Stimulated activated CD4-positive, alpha-beta T cell treated with anti-CD3 and anti-CD28 coated beads, Interleukin-1b, Interleukin-23, amount 100 ng/mL, for 24 hours (primary cell): ENCODE data around the gene CACUL1.
"Not testable (repeated sequence)": the region's sequence is repeated elsewhere in the genome, so short reads cannot be mapped to it uniquely, and the experiment has no call there.

Source experiments
- DNase-seq, 4 experiments: peaks; one replicate each; pipeline ENCODE4 v3.0.0-alpha.2; 2020; ENCODE audit warnings: low read depth in 4 of 4, low spot score in 1 of 4

The CACUL1 gene

DNA sequence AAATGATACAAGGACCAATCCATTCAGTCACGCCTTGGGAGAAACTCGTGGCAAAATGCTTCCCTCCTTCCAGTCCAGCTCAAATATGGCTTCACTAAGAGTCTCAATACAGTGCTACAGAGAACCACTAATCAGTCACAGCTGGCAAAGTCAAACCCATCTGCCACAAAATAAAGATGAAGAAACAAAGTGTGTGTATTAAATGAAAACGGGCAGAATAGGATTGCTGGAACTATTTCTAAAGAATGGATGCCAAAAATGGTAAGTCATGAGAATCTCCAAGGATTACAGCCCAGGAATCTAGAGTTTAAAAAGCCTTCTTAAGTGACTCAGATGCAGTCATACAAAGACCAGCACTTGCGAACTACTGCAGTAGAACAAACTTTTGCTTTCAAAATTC, 61.9 kb downstream of the CACUL1 start:
- DNase-seq: no peak

- no peak for DNase-seq
Observed at GRCh38 chr10:118689070-118689858, 65.5 kb downstream of the CACUL1 start.

DNA sequence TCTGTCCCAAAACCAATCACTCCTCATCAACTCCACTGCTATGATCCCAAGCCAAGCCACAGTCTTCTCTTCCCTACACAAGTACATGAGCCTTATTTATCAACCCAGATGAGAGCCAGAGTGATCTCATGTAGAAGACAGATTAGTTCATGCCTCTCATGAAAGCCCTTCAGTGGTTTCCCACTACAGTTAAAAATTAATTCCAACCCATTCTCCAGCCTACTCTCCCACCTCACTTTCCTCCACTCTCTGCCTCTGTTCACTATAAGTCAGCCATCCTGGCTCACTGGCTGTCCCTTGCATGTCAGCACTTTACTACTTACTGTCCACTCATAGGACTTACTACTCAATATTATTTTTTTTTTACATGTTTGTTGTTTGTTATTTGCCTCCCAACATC, 67.3 kb downstream of the CACUL1 start:
- no peak for DNase-seq

DNA sequence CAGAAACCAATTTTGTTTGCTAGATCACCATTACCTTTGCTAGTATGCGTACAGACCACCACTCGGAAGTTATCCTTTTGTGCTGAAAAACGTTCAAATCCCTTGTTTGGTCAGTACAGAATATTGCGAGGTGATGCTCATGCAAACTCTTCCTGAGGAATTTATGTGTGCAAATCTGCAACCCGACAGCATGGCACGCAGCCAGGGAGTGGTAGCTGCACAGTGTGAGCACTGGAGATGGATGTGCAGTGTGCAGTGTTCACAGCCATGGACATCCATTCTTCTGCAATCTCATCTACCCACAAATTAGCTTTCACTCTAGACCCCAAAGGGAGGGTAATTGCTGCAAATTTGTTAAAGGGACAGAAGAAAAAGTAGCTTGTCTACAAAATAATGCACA, 72.2 kb downstream of the CACUL1 start:
- DNase-seq: no peak

- no peak for DNase-seq
Observed at GRCh38 chr10:118680197-118680596, 74.6 kb downstream of the CACUL1 start.

DNA sequence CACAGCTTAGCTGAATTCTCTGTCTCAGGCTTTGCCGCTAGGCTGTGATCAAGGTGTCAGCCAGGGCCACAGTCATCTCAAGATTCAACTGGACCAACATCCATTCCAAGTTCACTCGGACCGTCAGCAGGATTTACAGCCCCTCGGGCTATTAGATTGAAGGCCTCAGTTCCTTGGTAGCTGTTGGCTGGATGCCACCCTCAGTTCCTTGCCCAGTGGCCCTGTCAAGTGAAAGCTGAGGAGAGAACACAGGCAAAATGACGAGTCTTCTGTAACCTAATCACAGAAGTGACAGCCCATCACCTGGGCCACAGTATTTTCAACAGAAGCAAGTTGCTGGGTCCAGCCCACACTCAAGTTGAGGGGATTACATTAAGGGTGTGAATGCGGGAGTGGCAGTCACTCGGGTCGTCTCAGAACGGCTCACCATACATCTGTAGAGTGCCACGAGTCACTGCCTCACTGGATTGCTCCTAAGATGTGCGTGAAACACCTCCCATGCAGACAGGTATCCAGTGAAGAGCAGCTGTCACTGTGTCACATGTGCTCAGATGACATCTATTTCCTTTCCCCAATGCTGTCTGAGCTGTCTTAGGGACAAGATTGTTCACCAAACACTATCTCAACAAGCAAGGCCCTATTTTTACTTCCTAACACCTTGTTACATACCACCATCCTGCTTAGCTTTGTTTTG, 80.4 kb downstream of the CACUL1 start:
- no peak for DNase-seq

DNA sequence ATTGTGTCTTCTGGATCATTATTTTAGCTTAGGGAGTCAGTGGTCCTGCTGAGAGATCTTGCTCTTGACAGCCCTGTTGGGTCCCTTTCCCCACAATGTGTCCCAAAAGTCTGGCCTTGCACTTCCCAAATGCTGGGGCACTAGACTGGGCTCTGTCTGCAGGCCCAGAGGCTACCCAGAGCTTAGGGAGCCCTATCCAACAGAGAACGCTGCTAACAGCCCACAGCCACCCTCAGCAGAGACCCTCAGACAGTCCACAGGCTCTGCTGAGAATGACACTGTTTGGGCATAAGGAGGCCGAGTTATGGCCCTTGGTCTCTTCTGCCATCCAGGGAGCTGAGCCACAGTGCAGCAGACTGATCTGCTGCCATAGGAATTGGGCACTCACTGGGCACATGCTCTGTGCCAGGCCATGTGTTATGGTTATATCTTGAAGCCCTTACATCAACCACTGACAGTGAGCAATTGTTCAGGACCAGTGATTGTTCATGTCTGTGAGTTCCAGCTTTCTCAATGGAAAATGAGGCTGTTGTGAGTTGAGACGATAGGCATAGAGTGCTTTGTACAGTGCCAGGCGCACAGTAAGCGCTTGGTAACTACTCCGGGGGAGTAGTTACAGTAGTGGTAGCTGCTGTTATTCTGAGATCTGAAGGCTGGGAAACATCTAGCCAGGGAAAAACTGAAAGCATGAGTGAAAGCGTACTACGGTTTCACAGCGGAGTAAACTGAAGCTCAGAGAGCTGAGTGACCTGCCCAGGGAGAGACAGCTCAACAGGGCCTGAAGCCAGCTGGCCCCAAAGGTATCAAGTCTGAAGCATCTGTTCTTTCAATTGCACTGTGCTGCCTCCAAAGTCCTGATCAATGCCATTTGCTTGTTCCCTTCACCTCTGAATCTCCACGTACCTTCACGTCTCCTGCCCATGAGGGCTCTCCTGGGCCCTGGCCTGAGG, 81.7 kb downstream of the CACUL1 start:
- DNase-seq: no peak

GRCh38 chr10:118672153-118672552, 82.6 kb downstream of the CACUL1 start:
- no peak for DNase-seq

GRCh38 chr10:118671221-118671620, 83.5 kb downstream of the CACUL1 start:
- not testable (repeated sequence) for DNase-seq

GRCh38 chr10:118670472-118671124, 84.2 kb downstream of the CACUL1 start:
- DNase-seq: no peak

GRCh38 chr10:118669835-118670234, 84.9 kb downstream of the CACUL1 start:
- no peak for DNase-seq

DNA sequence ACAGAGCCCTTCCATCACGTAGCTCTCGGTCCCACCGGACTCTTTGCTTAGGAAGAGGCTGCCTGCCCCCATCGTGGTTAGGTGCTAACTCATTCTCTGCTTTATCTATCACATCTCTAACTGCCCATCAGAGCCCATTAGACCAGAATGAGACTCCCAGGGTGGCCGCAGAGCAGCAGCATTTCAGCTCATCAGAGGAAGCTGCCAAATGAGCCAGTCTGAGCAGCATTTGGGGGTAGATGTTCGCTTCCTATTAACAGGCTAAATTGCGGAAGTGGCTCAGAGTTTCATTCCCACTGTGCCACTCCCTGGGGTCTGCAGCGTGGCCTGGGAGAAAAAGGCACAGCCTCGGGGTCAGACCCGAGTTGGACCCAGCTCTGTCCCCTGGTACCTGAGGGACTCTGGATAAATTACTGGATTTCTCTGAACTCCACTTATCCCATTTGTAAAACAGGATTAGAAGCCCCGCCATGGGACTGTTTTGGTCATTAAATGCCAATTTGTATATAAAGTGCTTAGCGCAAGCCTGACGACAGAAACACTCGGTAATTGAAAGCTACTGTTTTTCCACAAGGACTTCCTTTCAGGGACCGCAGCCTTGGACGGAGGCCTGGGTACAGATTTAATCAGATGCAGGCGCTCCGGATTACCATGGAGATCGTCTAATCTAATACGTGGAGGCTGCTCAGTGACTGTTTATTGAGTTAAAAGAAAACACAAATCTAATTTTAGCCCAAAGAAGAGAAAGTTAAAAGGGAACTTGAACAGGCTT, 85.6 kb downstream of the CACUL1 start:
- no peak for DNase-seq

DNA sequence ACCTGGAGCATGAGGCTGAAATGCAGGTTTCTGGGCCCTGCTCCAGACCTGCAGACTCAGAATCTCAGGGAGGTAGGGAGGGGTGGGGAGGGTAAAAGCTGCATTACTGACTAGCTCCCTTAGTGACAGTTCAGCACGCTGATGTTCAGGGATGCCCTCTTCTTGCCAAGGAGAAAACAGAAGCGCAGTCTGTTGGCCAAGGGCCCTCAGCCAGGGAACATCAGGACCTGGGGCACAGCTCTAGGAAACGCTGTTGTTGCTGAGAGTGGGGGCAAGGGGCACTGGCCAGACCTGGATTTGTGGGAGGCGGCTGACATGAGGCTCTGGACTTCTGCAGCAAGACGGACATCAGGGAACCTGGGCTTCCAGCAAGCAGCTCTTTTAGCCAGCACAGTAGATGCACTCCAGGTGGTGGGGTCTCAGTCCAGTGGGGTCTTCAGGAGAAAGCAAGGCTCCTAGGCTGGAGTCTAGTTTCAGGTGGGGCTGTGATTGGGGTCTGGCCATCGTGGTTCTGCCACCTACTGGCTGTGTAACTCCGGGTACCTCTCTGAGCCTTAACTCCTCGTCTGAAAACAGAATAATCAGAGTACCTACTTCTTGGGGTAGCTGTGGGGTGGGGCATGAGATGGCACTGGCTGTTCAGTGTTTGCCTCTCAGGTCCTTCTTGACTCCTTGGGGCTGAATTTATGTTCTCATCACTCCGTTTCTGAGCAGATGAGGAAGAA, 86.4 kb downstream of the CACUL1 start:
- no peak for DNase-seq

DNA sequence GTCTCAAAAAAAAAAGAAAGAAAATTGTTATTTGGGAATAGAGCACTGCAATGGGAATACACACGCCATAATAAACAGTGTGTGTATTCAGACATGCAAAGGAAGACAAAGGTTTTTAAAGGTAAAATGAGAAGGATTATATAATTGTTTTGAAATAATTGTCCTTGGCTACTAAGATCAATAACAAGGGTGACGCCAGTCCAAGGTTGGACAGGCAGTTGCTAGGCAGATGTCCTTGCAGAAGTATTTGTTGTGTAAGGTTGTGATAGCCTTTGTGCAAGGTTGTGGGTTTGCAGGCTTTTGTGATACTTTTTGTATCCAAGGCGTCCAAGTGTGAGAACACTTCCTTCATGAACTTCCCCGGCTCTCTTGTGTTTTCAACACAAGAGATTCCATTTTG, 87.0 kb downstream of the CACUL1 start:
- no peak for DNase-seq

- no peak for DNase-seq
Observed at GRCh38 chr10:118666350-118666749, 88.4 kb downstream of the CACUL1 start.

- DNase-seq: no peak
Observed at GRCh38 chr10:118664321-118664720, 90.4 kb downstream of the CACUL1 start.

- no peak for DNase-seq
Observed at GRCh38 chr10:118663176-118663575, 91.6 kb downstream of the CACUL1 start.

- DNase-seq: no peak
Observed at GRCh38 chr10:118662228-118663035, 92.3 kb downstream of the CACUL1 start.

DNA sequence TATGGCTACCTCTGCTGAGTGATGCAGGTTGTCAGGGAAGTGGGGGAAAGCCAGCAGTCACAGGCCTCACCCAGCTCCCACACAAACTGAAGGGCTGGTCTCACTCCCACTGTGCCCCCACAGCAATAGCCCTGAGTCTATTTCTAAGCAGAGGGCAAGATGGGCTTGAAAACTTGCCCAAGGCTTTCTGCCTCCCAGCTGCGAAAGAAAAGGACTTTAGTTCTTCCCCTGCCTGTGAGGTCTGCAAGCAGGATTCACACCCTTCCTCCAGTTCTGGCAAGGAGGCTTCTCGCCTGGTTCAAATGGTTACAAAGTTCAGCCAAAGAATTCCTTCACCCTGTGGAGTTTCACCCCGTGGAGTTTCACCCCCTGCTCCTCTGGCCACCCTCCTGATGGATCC, 96.0 kb downstream of the CACUL1 start:
- DNase-seq: no peak
